Measurements from ENCODE around the gene SIAH1. TPM values are rescaled to one million over a fixed set of nuclear protein-coding genes. Genes with fewer than 3 reads are reported as not detected.
A peak's percentile ranks its signal among the peaks of the same experiment; 100 is the strongest.

The SIAH1 gene
- total and polyA plus RNA-seq, 2 experiments from 2014 or later = 24.4 to 29.9 TPM

DNA sequence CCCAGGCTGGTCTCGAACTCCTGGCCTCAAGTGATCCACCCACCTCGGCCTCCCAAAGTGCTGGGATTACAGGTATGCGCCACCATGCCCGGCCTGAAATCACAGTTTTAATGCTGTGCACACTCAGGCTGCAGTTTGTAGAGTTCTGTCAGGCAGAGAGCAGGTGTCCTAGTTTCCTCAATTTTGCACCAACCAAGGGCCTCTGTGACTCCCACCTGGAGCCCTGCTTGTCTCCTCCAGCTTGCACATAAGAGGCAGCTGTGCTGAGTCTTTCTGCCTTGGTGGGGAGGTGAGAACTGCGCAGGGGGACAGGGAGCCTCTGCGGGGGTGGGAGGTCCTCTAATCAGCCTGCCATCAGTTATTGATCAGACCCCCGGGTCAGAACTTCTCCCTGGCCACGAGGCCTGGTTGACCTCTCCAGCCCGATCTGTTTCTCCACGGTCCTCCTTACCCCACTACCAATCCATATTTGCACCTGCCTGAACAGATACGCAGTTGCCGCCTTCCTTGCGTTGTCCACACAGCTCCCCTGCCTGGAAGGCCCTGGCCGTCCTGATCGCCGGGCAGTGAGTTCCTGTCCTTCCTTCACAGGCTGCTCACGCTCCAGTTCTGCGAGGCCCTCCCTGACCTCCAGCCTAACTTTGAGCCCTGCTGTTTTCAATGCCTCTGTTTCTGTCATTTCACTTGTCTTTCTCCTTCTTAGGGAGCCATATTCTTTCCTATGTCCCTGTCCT lies 48.1 kb upstream of the SIAH1 start:
- H3K4me3 ChIP-seq = no peak overlapping the region
- WGBS, 2 experiments (ENCODE audit: low coverage in 1 of 2, low lambda C conversion rate in 2 of 2, missing lambda C conversion rate in 2 of 2) = 89 to 90% methylated on average over 17 to 18 of the region's 18 CpGs
- in situ Hi-C loops (cut with MboI) = no loop called here
- H3K36me3 ChIP-seq (ENCODE audit: low read depth) = no peaks in the 10 kb centered on the region
- no peak overlapping the region for H2AFZ ChIP-seq
- no peak overlapping the region for H3K4me2 ChIP-seq (ENCODE audit: unreplicated experiment)
- H3K9ac ChIP-seq = no peak overlapping the region
- no peaks in the 10 kb centered on the region for H3K9me2 ChIP-seq (ENCODE audit: insufficient read depth)
- no peaks in the 10 kb centered on the region for H3K27me3 ChIP-seq (replicated peaks; ENCODE audit: insufficient read depth)
- H3K27ac ChIP-seq = no peak overlapping the region
- TF ChIP-seq EZH2phosphoT487 (IDR thresholded peaks at IDR 0.05; ENCODE audit: insufficient read depth, low read depth) (no peak), EZH2 (IDR thresholded peaks at IDR 0.05; ENCODE audit: insufficient read depth, poor library complexity, severe bottlenecking) (no peak)
- DNase-seq = no peak
- H4K20me1 ChIP-seq (ENCODE audit: insufficient read depth) = no peaks in the 10 kb centered on the region
- H3F3A ChIP-seq (ENCODE audit: insufficient read depth) = no peaks in the 10 kb centered on the region
- no peaks in the 10 kb centered on the region for H3K4me1 ChIP-seq (ENCODE audit: insufficient read depth)
- H3K9me3 ChIP-seq (ENCODE audit: low read depth) = no peaks in the 10 kb centered on the region
- H3K79me2 ChIP-seq (ENCODE audit: insufficient read depth) = no peaks in the 10 kb centered on the region

DNA sequence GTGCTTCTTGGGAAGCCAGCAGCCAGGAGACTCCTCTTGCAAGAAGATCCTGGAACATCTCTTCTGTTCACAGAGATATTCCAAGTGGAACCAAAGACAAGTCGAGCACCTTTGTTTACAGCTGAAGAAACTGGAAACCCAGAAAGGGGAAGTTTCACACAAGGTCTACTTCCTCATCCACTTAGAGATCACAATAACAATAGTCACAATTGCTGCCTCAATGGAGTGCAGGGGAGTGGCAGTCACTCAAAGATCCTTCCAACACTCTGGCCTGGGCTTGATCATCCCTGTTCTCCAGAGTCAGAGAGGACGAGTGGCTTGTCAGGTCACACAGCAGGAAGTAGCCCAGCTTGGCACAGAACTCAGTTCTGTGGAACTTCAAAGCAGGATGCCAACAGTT lies 46.9 kb upstream of the SIAH1 start:
- no peak for TF ChIP-seq EZH2 (IDR thresholded peaks at IDR 0.05; ENCODE audit: insufficient read depth, poor library complexity, severe bottlenecking)
- no peak for TF ChIP-seq EZH2phosphoT487 (IDR thresholded peaks at IDR 0.05; ENCODE audit: insufficient read depth, low read depth)
- no peaks in the 10 kb centered on the region for H3K9me3 ChIP-seq (ENCODE audit: low read depth)
- no peaks in the 10 kb centered on the region for H3F3A ChIP-seq (ENCODE audit: insufficient read depth)
- no peaks in the 10 kb centered on the region for H3K79me2 ChIP-seq (ENCODE audit: insufficient read depth)
- H3K9ac ChIP-seq = no peak overlapping the region
- no peak overlapping the region for H3K27ac ChIP-seq
- H4K20me1 ChIP-seq (ENCODE audit: insufficient read depth) = no peaks in the 10 kb centered on the region
- H3K27me3 ChIP-seq (replicated peaks; ENCODE audit: insufficient read depth) = no peaks in the 10 kb centered on the region
- no peaks in the 10 kb centered on the region for H3K9me2 ChIP-seq (ENCODE audit: insufficient read depth)
- DNase-seq = no peak
- no peaks in the 10 kb centered on the region for H3K4me1 ChIP-seq (ENCODE audit: insufficient read depth)
- no peaks in the 10 kb centered on the region for H3K36me3 ChIP-seq (ENCODE audit: low read depth)
- no peak overlapping the region for H3K4me2 ChIP-seq (ENCODE audit: unreplicated experiment)
- H3K4me3 ChIP-seq = no peak overlapping the region
- in situ Hi-C loops (cut with MboI) = no loop called here
- WGBS, 2 experiments (ENCODE audit: low coverage in 1 of 2, low lambda C conversion rate in 2 of 2, missing lambda C conversion rate in 2 of 2) = 41 to 48% methylated on average over 2 of the region's 2 CpGs
- no peak overlapping the region for H2AFZ ChIP-seq

DNA sequence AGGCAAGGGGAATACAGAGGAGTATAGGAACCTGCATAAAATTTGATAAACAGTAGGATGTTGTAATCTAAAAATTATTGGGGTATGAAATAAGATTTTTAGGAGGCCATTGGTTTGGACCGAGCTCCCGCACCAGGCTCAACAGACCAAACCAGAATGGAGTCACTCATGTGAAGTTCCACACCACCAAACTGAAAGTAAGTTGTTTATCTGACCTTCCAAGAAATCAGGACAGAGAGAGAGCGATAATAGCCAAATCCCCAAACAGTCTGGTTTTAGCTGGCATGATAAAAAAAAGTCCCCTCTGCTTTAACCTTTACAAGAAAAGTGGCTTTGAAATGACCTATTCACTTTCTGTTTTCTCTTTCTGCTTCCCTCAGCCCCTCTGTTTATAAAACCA lies 45.7 kb upstream of the SIAH1 start:
- Histone ChIP-seq H3K36me3 (ENCODE audit: low read depth) (no peaks in the 10 kb centered on the region), H3K4me2 (ENCODE audit: unreplicated experiment) (no peak overlapping the region), H3K4me1 (ENCODE audit: insufficient read depth) (no peaks in the 10 kb centered on the region), H3K27me3 (replicated peaks; ENCODE audit: insufficient read depth) (no peaks in the 10 kb centered on the region), H3K9me2 (ENCODE audit: insufficient read depth) (no peaks in the 10 kb centered on the region), H3K9ac (no peak overlapping the region), H3F3A (ENCODE audit: insufficient read depth) (no peaks in the 10 kb centered on the region), H3K79me2 (ENCODE audit: insufficient read depth) (no peaks in the 10 kb centered on the region), H3K27ac (no peak overlapping the region), H3K4me3 (no peak overlapping the region), H4K20me1 (ENCODE audit: insufficient read depth) (no peaks in the 10 kb centered on the region), H3K9me3 (ENCODE audit: low read depth) (no peaks in the 10 kb centered on the region), H2AFZ (no peak overlapping the region)
- WGBS, 2 experiments (ENCODE audit: low coverage in 1 of 2, low lambda C conversion rate in 2 of 2, missing lambda C conversion rate in 2 of 2) = 92% methylated on average over 3 of the region's 3 CpGs
- TF ChIP-seq EZH2 (IDR thresholded peaks at IDR 0.05; ENCODE audit: insufficient read depth, poor library complexity, severe bottlenecking) (no peak), EZH2phosphoT487 (IDR thresholded peaks at IDR 0.05; ENCODE audit: insufficient read depth, low read depth) (no peak)
- in situ Hi-C loops (cut with MboI) = no loop called here
- DNase-seq = no peak

DNA sequence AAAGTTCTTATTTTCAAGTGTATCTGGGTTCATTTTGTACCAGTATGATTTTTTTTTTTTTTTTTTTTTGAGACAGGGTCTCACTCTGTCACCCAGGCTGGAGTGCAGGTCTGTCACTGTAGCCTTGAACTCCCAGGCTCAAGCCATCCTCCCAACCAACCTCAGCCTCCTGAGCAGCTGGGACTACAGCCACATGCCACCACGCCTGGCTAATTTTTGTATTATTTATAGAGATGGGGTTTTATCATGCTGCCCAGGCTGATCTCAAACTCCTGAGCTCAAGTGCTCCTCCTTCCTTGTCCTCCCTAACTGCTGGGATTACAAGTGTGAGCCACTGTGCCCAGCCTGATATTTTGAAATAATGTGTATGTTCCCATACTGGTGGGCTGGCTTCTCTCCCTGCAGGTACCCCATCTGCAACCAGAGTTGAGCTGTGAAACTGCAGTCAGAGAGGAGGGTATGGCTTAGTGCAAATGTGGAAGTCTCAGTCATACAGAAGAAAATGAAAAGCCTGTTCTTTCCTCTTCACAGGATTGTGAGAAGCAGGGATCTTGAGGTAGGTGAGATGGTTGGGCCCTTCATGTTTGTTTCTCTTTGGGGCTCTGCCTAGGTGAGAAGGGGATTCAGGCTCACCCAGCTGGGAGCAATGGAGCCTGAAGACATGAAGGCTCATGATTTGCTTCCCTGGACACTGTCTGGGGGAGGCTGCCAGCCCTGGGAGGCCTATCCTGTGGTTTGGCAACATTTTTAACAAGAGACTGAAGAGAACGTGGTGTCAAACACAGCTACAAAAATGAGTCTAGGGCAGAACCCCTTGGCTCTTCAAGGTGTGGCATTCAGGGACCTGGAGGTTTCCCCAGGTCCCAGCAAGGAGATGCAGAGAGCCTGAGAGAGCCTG lies 41.3 kb upstream of the SIAH1 start:
- DNase-seq = peak; percentile 39
- no peak for TF ChIP-seq EZH2phosphoT487 (IDR thresholded peaks at IDR 0.05; ENCODE audit: insufficient read depth, low read depth)
- no peak for TF ChIP-seq EZH2 (IDR thresholded peaks at IDR 0.05; ENCODE audit: insufficient read depth, poor library complexity, severe bottlenecking)

More for the DNA sequence above, 41.3 kb upstream of the SIAH1 start:
- no peak overlapping the region for H3K4me2 ChIP-seq (ENCODE audit: unreplicated experiment)
- no peaks in the 10 kb centered on the region for H3K36me3 ChIP-seq (ENCODE audit: low read depth)
- no peak overlapping the region for H3K4me3 ChIP-seq
- in situ Hi-C loops (cut with MboI) = no loop called here
- H3K4me1 ChIP-seq (ENCODE audit: insufficient read depth) = no peaks in the 10 kb centered on the region
- no peaks in the 10 kb centered on the region for H3K27me3 ChIP-seq (replicated peaks; ENCODE audit: insufficient read depth)
- 62 to 67% methylated on average over 2 of the region's 2 CpGs for WGBS, 2 experiments (ENCODE audit: low coverage in 1 of 2, low lambda C conversion rate in 2 of 2, missing lambda C conversion rate in 2 of 2)
- no peaks in the 10 kb centered on the region for H3F3A ChIP-seq (ENCODE audit: insufficient read depth)
- H3K9me2 ChIP-seq (ENCODE audit: insufficient read depth) = no peaks in the 10 kb centered on the region
- H3K79me2 ChIP-seq (ENCODE audit: insufficient read depth) = no peaks in the 10 kb centered on the region
- no peak overlapping the region for H2AFZ ChIP-seq
- no peak overlapping the region for H3K9ac ChIP-seq
- H3K27ac ChIP-seq = no peak overlapping the region
- H3K9me3 ChIP-seq (ENCODE audit: low read depth) = no peaks in the 10 kb centered on the region
- no peaks in the 10 kb centered on the region for H4K20me1 ChIP-seq (ENCODE audit: insufficient read depth)
